ENCODE measurements around the gene DIO3.

The DIO3 gene

GRCh38 chr14:101535232-101535631 is 26.1 kb upstream of the DIO3 start:
- Mint-ChIP-seq H3K27me3 (peaks cover 1% of the 10 kb centered on the region), H3K27ac (no peak overlapping the region), H3K36me3 (no peaks in the 10 kb centered on the region), H3K4me1 (ENCODE audit: low read depth) (peaks cover 16% of the 10 kb centered on the region), H3K4me3 (no peak overlapping the region), H3K9me3 (ENCODE audit: low read depth) (no peaks in the 10 kb centered on the region)

DNA sequence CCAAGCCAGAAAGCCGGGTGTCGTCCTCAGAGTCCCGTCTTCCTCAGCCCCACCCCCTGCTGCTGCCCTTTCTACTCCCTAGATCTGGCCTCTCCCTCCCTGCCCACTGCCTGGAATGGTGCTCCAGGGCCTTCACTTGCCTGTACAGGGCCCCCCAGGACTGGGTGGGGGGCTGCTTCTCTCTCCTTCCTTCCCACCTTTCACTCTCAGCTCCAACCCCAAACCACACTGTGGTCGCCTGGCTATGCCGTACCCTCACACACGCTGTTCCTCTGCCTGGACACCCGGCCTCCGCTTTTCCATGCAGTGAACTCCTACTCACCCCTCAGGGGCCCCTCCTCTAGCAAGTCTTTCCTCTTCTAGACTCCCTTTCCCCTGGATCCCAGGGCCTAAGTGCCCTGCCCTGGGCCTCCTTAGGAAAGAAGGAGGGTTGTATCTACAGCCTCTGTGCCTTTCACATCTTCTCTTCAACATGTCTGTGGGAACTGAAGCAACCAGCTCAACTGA is 25.5 kb upstream of the DIO3 start:
- H3K4me3 Mint-ChIP-seq: peak overlapping the region; percentile 52
- H3K9me3 Mint-ChIP-seq (ENCODE audit: low read depth): no peaks in the 10 kb centered on the region
- H3K36me3 Mint-ChIP-seq: no peaks in the 10 kb centered on the region
- no peak overlapping the region for H3K27ac Mint-ChIP-seq
- peaks cover 1% of the 10 kb centered on the region for H3K27me3 Mint-ChIP-seq
- H3K4me1 Mint-ChIP-seq (ENCODE audit: low read depth): peaks cover 12% of the 10 kb centered on the region

DNA sequence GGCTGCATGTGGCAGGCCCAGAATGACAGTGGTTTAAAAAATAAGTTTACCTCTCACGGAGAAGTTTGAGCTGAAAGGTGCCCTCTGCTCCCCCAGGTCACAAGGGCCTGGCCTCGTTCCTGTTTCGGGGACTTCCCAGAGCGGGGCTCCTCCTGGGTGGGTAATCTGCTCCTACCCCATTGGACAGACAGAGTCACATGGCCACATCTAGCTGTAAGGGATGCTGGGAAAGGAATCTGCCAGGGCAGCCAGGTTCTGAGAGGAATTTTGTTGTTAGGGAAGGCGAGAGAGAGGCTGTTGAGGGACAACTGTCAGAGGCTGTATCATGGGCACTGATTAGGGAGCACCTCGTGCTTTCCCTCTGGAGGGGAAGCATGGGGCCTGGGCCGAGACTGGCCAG is 24.0 kb upstream of the DIO3 start:
- H3K4me1 Mint-ChIP-seq (ENCODE audit: low read depth): peaks cover 12% of the 10 kb centered on the region
- no peaks in the 10 kb centered on the region for H3K36me3 Mint-ChIP-seq
- no peak overlapping the region for H3K27ac Mint-ChIP-seq
- no peaks in the 10 kb centered on the region for H3K9me3 Mint-ChIP-seq (ENCODE audit: low read depth)
- peaks cover 1% of the 10 kb centered on the region for H3K27me3 Mint-ChIP-seq
- H3K4me3 Mint-ChIP-seq: no peak overlapping the region

- H3K4me1 Mint-ChIP-seq (ENCODE audit: low read depth): peaks cover 12% of the 10 kb centered on the region
Measured at GRCh38 chr14:101538878-101539277, 22.4 kb upstream of the DIO3 start.

DNA sequence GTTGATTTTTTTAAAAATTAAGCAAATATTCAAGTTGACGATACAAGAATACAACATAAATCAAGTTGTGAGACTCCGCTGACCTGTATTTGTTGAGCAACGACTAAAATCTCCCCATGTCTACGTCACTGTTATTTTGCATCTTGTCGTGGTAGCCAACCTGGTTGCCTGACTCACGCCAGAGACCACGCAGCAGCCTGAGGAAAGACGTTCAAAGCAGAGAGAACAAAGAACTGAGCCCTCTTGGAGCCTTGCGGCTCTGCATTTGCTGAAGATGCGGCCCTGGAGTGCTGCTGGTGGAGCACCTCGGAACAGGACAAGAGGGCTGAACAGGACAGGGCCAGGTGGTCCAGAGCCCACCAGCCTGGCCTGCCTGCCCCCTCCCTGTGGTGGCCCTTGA is 21.4 kb upstream of the DIO3 start:
- H3K9me3 Mint-ChIP-seq (ENCODE audit: low read depth): no peaks in the 10 kb centered on the region
- no peak overlapping the region for H3K27ac Mint-ChIP-seq
- H3K4me1 Mint-ChIP-seq (ENCODE audit: low read depth): peaks cover 11% of the 10 kb centered on the region
- H3K27me3 Mint-ChIP-seq: peaks cover 1% of the 10 kb centered on the region
- no peaks in the 10 kb centered on the region for H3K36me3 Mint-ChIP-seq
- H3K4me3 Mint-ChIP-seq: no peak overlapping the region

More at GRCh38 chr14:101538878-101539277, 22.4 kb upstream of the DIO3 start:
- Mint-ChIP-seq H3K27me3 (peaks cover 1% of the 10 kb centered on the region), H3K9me3 (ENCODE audit: low read depth) (no peaks in the 10 kb centered on the region), H3K4me3 (no peak overlapping the region), H3K27ac (no peak overlapping the region), H3K36me3 (no peaks in the 10 kb centered on the region)

DNA sequence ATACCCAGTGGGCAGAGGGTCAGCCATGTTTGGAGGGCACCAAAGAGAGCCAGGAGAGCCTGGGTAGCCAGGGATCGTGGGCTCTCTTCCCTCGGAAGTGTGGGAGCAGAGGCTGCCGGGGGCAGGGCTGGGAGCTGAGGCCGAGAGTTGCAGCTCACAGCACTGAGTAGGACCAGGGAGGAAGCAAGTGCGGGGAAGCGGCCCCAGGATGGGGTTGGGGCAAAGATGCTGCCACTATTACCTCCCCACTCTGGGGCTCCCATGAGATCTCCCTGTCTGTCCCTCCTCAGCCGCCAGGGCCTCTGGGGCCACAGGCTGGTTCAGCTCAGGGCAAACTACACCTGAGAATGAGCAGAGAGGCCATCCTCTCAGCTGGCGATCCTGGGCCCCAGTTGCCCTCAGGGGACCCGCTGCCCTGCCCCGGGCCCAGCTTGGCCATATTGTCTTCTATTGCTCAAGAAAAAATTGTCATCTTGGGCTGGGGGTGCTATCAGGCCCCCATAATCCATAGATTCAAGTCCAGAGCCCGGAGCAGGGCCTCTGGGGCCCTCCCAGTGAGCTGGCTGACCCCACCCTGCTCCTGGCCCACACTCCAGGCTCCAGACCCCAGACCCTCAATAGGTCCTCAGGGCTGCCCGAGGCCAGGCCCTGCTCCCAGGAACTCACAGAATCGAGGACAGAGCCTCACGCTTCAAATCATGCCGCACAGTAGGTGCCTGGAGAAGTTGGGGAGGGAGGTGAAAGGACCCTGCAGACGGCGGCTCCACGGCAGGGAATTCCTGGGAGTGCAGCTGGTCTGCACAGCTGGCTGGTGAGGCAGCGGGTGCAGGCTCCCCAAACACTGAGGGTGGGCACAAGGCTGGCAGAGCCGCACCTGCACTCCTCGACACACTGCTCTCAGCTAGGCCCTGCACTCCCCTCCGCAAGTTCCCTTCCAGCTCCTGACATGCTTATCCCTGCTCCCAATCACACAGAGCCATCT is 20.5 kb upstream of the DIO3 start:
- Mint-ChIP-seq H3K9me3 (ENCODE audit: low read depth) (no peaks in the 10 kb centered on the region), H3K27me3 (peaks cover 1% of the 10 kb centered on the region), H3K4me1 (ENCODE audit: low read depth) (peaks cover 4% of the 10 kb centered on the region), H3K27ac (no peak overlapping the region), H3K4me3 (no peak overlapping the region), H3K36me3 (no peaks in the 10 kb centered on the region)

GRCh38 chr14:101542391-101542790 is 18.9 kb upstream of the DIO3 start:
- no peaks in the 10 kb centered on the region for H3K9me3 Mint-ChIP-seq (ENCODE audit: low read depth)
- peaks cover 1% of the 10 kb centered on the region for H3K27me3 Mint-ChIP-seq
- H3K36me3 Mint-ChIP-seq: no peaks in the 10 kb centered on the region
- H3K27ac Mint-ChIP-seq: no peak overlapping the region
- H3K4me1 Mint-ChIP-seq (ENCODE audit: low read depth): no peaks in the 10 kb centered on the region
- H3K4me3 Mint-ChIP-seq: no peak overlapping the region

DNA sequence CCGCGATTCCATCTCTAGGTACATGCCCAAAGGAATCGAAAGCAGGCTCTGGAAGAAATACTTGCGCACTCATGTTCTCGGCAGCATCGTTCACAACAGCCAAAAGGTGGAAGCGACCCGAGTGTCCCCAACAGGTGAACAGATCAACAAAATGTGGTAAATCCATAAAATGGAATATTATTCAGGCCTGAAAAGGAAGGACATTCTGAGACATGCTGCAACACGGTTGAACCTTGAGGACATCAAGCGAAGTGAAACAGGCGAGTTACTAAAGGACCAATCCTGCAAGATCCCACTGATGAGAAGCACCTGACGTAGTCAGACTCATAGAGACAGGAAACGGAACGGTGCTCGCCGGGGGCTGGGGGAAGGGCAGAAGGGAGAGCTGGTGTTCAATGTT is 17.5 kb upstream of the DIO3 start:
- Mint-ChIP-seq H3K36me3 (no peaks in the 10 kb centered on the region), H3K4me3 (no peak overlapping the region), H3K4me1 (ENCODE audit: low read depth) (no peaks in the 10 kb centered on the region), H3K27me3 (peaks cover 1% of the 10 kb centered on the region), H3K27ac (no peak overlapping the region), H3K9me3 (ENCODE audit: low read depth) (no peaks in the 10 kb centered on the region)

- no peaks in the 10 kb centered on the region for H3K36me3 Mint-ChIP-seq
- no peak overlapping the region for H3K27ac Mint-ChIP-seq
- peaks cover 1% of the 10 kb centered on the region for H3K27me3 Mint-ChIP-seq
- no peak overlapping the region for H3K4me3 Mint-ChIP-seq
- H3K4me1 Mint-ChIP-seq (ENCODE audit: low read depth): no peaks in the 10 kb centered on the region
- no peaks in the 10 kb centered on the region for H3K9me3 Mint-ChIP-seq (ENCODE audit: low read depth)
Measured at GRCh38 chr14:101544550-101544949, 16.7 kb upstream of the DIO3 start.

GRCh38 chr14:101546706-101547105 is 14.6 kb upstream of the DIO3 start:
- Mint-ChIP-seq H3K36me3 (no peaks in the 10 kb centered on the region), H3K9me3 (ENCODE audit: low read depth) (no peaks in the 10 kb centered on the region), H3K27me3 (peaks cover 4% of the 10 kb centered on the region)

DNA sequence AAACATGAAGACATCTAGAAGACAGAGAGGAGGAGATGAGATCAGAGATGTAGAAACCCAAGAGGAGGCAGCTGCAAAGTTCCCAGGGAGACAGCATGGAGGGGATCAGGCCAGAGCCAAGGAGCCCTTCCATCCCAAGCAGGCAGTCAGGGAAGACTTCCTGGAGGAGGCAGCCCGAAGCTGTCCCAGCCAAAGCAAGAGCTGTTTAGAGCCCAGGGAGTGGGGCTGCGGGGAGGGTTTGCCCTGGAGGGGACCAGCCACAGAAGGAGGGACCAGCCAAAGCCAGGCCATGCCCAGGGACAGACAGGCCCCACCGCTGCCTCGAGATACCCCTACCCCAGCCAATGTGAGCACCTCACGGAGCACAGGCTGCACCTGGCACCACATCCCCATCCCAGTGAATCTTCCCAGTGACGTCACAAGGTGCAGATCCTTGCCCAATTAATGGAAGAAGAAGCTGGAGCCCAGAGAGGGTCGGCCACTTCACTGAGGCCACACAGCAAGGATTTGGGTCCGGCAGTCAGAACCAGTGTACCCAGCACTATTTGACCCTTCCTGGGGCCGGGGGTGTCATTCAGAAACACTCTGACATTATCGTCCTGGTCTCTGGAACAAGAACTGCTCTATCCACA is 14.1 kb upstream of the DIO3 start:
- H3K27me3 Mint-ChIP-seq: peaks cover 4% of the 10 kb centered on the region
- no peaks in the 10 kb centered on the region for H3K36me3 Mint-ChIP-seq
- no peak overlapping the region for H3K4me3 Mint-ChIP-seq
- H3K4me1 Mint-ChIP-seq (ENCODE audit: low read depth): no peaks in the 10 kb centered on the region
- H3K9me3 Mint-ChIP-seq (ENCODE audit: low read depth): no peaks in the 10 kb centered on the region
- H3K27ac Mint-ChIP-seq: no peak overlapping the region

More at GRCh38 chr14:101546706-101547105, 14.6 kb upstream of the DIO3 start:
- H3K27ac Mint-ChIP-seq: no peak overlapping the region
- H3K4me1 Mint-ChIP-seq (ENCODE audit: low read depth): no peaks in the 10 kb centered on the region
- no peak overlapping the region for H3K4me3 Mint-ChIP-seq

DNA sequence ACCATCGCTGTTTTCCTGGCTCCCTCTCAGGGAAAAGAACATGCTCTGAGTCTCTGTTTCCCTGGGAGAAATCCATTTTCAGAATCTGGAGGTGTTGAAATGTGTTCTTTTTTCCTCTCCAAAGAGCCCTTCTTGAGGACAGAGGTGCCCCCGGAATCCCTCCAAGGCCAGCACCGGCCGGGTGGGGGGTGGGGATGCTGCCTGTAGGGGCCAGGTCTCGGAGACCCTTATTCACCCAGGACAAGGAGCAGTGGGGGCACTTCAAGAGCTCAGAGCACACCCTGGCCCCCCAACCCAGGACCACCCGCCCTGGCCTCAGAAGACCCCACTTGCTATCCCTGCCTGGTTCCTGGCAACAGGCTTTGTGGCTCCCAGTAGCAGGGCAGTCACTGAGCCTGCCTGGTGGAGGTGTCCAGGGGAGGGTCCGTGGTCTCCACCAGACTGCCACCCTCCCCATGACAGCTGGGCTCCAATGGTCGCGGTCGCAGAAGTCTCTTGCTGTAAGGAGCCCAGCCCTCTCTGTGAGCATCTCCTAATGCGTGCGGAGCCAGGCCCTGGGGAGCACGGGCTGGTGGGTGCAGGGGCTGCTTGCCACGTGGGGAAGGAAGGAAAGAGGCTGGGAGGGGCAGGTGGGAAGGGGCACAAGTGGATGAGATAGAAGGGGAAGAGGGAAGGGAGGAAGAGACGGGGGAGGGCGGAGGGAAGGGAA is 13.2 kb upstream of the DIO3 start:
- Mint-ChIP-seq H3K27ac (no peak overlapping the region), H3K36me3 (no peaks in the 10 kb centered on the region), H3K4me3 (no peak overlapping the region)

DNA sequence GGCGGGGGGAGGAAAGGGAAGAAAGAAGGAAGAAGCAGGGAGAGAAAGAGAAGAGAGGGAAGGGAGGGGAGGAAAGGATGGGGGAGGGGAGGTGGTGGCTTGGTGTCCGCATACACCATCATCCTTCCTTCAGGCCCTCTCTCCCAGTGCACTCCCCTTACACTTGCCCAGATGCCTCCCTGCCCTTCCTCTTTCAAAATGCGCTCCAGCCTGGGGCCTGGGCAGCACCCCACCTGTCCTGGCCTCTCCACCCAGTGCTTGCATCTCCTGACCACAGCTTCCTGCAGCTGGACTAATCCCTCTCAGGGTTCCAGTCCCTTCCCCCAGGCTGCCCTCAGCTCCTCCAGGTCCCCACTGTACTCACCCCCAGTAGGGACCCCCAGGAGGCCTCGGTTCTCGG is 12.6 kb upstream of the DIO3 start:
- Mint-ChIP-seq H3K9me3 (ENCODE audit: low read depth) (no peaks in the 10 kb centered on the region), H3K4me1 (ENCODE audit: low read depth) (no peaks in the 10 kb centered on the region), H3K27ac (no peak overlapping the region), H3K36me3 (no peaks in the 10 kb centered on the region), H3K4me3 (no peak overlapping the region), H3K27me3 (peaks cover 4% of the 10 kb centered on the region)

More for the DNA sequence above, 13.2 kb upstream of the DIO3 start:
- Mint-ChIP-seq H3K27me3 (peaks cover 4% of the 10 kb centered on the region), H3K9me3 (ENCODE audit: low read depth) (no peaks in the 10 kb centered on the region), H3K4me1 (ENCODE audit: low read depth) (no peaks in the 10 kb centered on the region)

- no peaks in the 10 kb centered on the region for H3K9me3 Mint-ChIP-seq (ENCODE audit: low read depth)
- no peak overlapping the region for H3K4me3 Mint-ChIP-seq
- H3K27me3 Mint-ChIP-seq: peaks cover 4% of the 10 kb centered on the region
- H3K27ac Mint-ChIP-seq: no peak overlapping the region
- H3K36me3 Mint-ChIP-seq: no peaks in the 10 kb centered on the region
- no peaks in the 10 kb centered on the region for H3K4me1 Mint-ChIP-seq (ENCODE audit: low read depth)
Measured at GRCh38 chr14:101549154-101549553, 12.1 kb upstream of the DIO3 start.
